K562 (cell line): ENCODE measurements around the gene SPTAN1. TPM values are rescaled to one million over a fixed set of nuclear protein-coding genes. Genes with fewer than 3 reads are reported as not detected.

Experiments
- CEBPG ChIP-seq, 3 experiments: fragments of 200-800 bp in 1 of 3; sonication (Bioruptor generic) in 1 of 3; sonication (generic) in 1 of 3; formaldehyde crosslinking in 1 of 3; IDR thresholded peaks in 2 of 3; conservative IDR thresholded peaks in 1 of 3; 2 replicates each; pipeline versions ENCODE4 v1.6.1 to v1.8.0; 2016 to 2022; ENCODE audit warnings: missing compliant biosample characterization in 2 of 3, missing genetic modification characterization in 2 of 3, mild to moderate bottlenecking in 1 of 3, missing genetic modification reagents in 1 of 3
- FOXK2 ChIP-seq, 2 experiments: fragments of 450-650 bp; IDR thresholded peaks in 1 of 2; conservative IDR thresholded peaks in 1 of 2; 2 replicates each; pipeline ENCODE4 v1.6.1; 2016; ENCODE audit warnings: low read depth in 2 of 2, mild to moderate bottlenecking in 1 of 2
- FOXM1 ChIP-seq, 2 experiments: fragments of 450-650 bp in 1 of 2; sonication (generic) in 1 of 2; formaldehyde crosslinking in 1 of 2; IDR thresholded peaks; 2 replicates each; pipeline versions ENCODE4 v1.6.1 to v1.9.0; 2017 to 2022; ENCODE audit warnings: low read depth in 2 of 2, mild to moderate bottlenecking in 2 of 2, missing genetic modification reagents in 1 of 2, moderate library complexity in 1 of 2
- KLF6 ChIP-seq: fragments of 250-450 bp; sonication (Bioruptor Pico); IDR thresholded peaks from 2 replicates; pipeline ENCODE4 v1.4.0; 2020; ENCODE audit warnings: mild to moderate bottlenecking, moderate library complexity, borderline replicate concordance
- MIER1 ChIP-seq: fragments of 450-650 bp; IDR thresholded peaks from 2 replicates; pipeline ENCODE4 v1.6.1; 2016; ENCODE audit warnings: antibody characterized with exemption, mild to moderate bottlenecking, low read depth
- MLLT1 ChIP-seq, 2 experiments: fragments of 450-650 bp; IDR thresholded peaks; 2 replicates each; pipeline ENCODE4 v1.6.1; 2016
- MTA3 ChIP-seq: fragments of 450-650 bp; formaldehyde crosslinking; IDR thresholded peaks from 2 replicates; pipeline ENCODE4 v1.6.1; 2017; ENCODE audit warnings: mild to moderate bottlenecking, borderline replicate concordance
- MYC ChIP-seq, 2 experiments: fragments of 250-450 bp in 1 of 2; sonication (Bioruptor Pico) in 1 of 2; IDR thresholded peaks; 2 replicates each; pipeline versions ENCODE4 v1.5.1 to v1.6.1; 2012 to 2021; ENCODE audit warnings: low read depth in 2 of 2, borderline replicate concordance in 1 of 2, improper control_type of control experiment in 1 of 2, low read length in 1 of 2, mild to moderate bottlenecking in 1 of 2, moderate library complexity in 1 of 2
- NCOR1 ChIP-seq: fragments of 450-650 bp; IDR thresholded peaks from 2 replicates; pipeline ENCODE4 v1.6.1; 2016; ENCODE audit warnings: mild to moderate bottlenecking, moderate library complexity
- NFATC3 ChIP-seq: fragments of 450-650 bp; IDR thresholded peaks from 2 replicates; pipeline ENCODE4 v1.6.1; 2017; ENCODE audit warnings: mild to moderate bottlenecking
- PKNOX1 ChIP-seq: fragments of 450-650 bp; IDR thresholded peaks from 2 replicates; pipeline ENCODE4 v1.6.1; 2016
- SREBF1 ChIP-seq: fragments of 150-350 bp; IDR thresholded peaks from 2 replicates; pipeline ENCODE4 v1.6.1; 2014; ENCODE audit warnings: antibody characterized with exemption, low read depth, low read length, borderline replicate concordance
- TRIM25 ChIP-seq: fragments of 450-650 bp; IDR thresholded peaks from 2 replicates; pipeline ENCODE4 v1.7.0; 2016; ENCODE audit warnings: borderline replicate concordance
- TRIM28 ChIP-seq: fragments of 450-650 bp; IDR thresholded peaks from 2 replicates; pipeline ENCODE4 v1.6.1; 2017
- U2AF2 ChIP-seq: fragments of 200-400 bp; formaldehyde crosslinking; optimal IDR thresholded peaks from 2 replicates; pipeline ENCODE3; 2017; ENCODE audit warnings: low read depth, mild to moderate bottlenecking, low read length
- ZNF431 ChIP-seq: sonication (generic); formaldehyde crosslinking; IDR thresholded peaks from 2 replicates; pipeline ENCODE4 v1.8.0; 2022; ENCODE audit warnings: mild to moderate bottlenecking, missing genetic modification reagents
- polyA plus RNA-seq, 8 experiments: library from polyadenylated mRNA; depleted of rRNA in 4 of 8; stranded (reverse) in 5 of 8; unstranded in 3 of 8; fragments of >200 nt; fragmentation: Nextera tagmentation in 2 of 8; fragmentation: Illumina TruSeq in 1 of 8; extraction: Ambion mirVana in 2 of 8; extraction: Trizol in 1 of 8; gene quantifications; 2 replicates each; pipeline versions ENCODE4 v1.2.1 to v1.2.3, GENCODE V29; 2011 to 2014; ENCODE audit warnings: inconsistent platforms in 1 of 8, missing spikeins in 1 of 8
- total RNA-seq, 7 experiments: library from RNA; depleted of rRNA in 6 of 7; stranded (reverse); fragments of >200 nt in 6 of 7; fragmentation: Illumina TruSeq in 2 of 7; extraction: Trizol in 2 of 7; gene quantifications; 2 replicates each; pipeline versions ENCODE4 v1.2.1 to v1.2.3, GENCODE V29; 2011 to 2021; ENCODE audit warnings: low replicate concordance in 1 of 7
- TF ChIP-seq, protein P1 (sequence below): fragments of 250-450 bp; sonication (Bioruptor Pico); IDR thresholded peaks from 2 replicates; pipeline ENCODE4 v1.4.0; 2020; ENCODE audit warnings: borderline replicate concordance
- TF ChIP-seq, protein P2 (sequence below): fragments of 450-650 bp; conservative IDR thresholded peaks from 2 replicates; pipeline ENCODE4 v1.6.1; 2016; ENCODE audit warnings: missing genetic modification characterization, low read depth, mild to moderate bottlenecking, missing compliant biosample characterization, moderate library complexity

The SPTAN1 gene
- total and polyA plus RNA-seq, 9 of the 15 experiments (the other 6 are each of a cell fraction or from before 2014, with no cell fraction given) = 1.5 to 13.5 (median 6.8) TPM

DNA sequence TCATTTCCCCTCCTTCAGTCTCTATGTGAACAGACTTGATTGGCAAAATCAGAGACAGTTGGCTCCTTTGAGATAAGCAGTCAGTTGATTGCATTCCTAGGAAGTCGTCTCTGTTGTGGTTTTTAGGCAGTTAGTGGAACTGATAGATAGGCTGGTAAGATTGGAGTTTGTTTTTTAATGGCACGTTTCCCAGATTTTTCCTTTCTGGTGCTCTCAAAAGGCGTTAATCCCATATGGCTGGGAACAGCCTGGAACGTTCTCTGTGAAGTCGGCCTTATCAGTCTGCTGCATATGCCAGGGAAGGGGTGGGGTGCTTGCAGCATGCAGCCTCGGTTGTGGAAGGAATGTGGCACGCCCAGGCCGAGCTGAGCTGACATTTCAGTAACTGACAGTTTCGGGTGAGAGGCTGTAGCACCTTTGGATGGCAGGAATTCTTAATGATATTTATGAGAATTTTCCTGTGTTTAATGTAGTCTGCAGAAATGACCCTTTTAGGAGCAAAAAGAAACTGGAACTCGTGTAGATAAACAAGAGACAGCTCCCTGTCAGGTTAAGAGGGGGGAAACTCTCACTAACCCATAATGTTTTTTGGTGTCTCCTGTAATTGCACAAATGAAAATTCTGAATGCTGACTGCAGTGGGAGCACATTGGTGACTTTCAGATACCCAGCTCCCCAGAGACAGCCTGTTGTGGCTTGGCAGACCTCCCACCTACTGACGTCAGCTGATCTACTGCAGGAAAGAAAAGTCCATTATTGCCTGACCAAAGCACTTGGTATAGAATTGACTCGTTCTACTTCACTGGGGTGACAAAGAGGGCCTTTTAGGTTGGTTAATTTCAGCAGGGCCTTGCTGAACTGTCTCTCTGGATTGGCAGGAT, 6.3 kb downstream of the SPTAN1 start (continued):
- TF ChIP-seq MIER1 (no peak), ZNF431 (CRISPR knock-in tag) (peak; percentile 55; the same call in 1 of the 2 replicates), TRIM25 (no peak), TRIM28 (0 out of 2 replicates have a peak, but pooled peaks have one; percentile 62), MLLT1 (IDR thresholded peaks at IDR 0.05) (peak; percentile 71 to 99; a peak in 3 of 4 replicates), MTA3 (peak; percentile 96), FOXK2 (conservative IDR thresholded peaks at IDR 0.05 in 1 of 2, IDR thresholded peaks at IDR 0.05 in 1 of 2; ENCODE audit: low read depth in 2 of 2) (peak in 1 of 2 experiments; percentile 30; a peak in 2 of 4 replicates), SREBF1 (no peak), U2AF2 (no peak), NCOR1 (peak; percentile 97), MYC (IDR thresholded peaks at IDR 0.05; ENCODE audit: low read depth, low read length) (peak; percentile 82), MYC (CRISPR knock-in tag; IDR thresholded peaks at IDR 0.05; ENCODE audit: borderline replicate concordance, low read depth) (no peak), FOXM1 (IDR thresholded peaks at IDR 0.05; ENCODE audit: low read depth) (peak; percentile 95), FOXM1 (CRISPR knock-in tag; IDR thresholded peaks at IDR 0.05; ENCODE audit: low read depth) (no peak), CEBPG (CRISPR knock-in tag; IDR thresholded peaks at IDR 0.05) (peak; percentile 34; the same call in 1 of the 2 replicates), CEBPG (tag; conservative IDR thresholded peaks at IDR 0.05 in 1 of 2, IDR thresholded peaks at IDR 0.05 in 1 of 2) (no peak; a peak in 1 of 4 replicates), PKNOX1 (peak; percentile 81), KLF6 (CRISPR knock-in tag) (peak; percentile 43; the same call in 1 of the 2 replicates), NFATC3 (peak; percentile 79; the same call in 1 of the 2 replicates)
- TF ChIP-seq, protein P1, sequence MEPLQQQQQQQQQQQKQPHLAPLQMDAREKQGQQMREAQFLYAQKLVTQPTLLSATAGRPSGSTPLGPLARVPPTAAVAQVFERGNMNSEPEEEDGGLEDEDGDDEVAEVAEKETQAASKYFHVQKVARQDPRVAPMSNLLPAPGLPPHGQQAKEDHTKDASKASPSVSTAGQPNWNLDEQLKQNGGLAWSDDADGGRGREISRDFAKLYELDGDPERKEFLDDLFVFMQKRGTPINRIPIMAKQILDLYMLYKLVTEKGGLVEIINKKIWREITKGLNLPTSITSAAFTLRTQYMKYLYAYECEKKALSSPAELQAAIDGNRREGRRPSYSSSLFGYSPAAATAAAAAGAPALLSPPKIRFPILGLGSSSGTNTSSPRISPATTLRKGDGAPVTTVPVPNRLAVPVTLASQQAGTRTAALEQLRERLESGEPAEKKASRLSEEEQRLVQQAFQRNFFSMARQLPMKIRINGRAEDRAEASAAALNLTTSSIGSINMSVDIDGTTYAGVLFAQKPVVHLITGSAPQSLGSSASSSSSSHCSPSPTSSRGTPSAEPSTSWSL (CRISPR knock-in tag) = no peak
- TF ChIP-seq, protein P2, sequence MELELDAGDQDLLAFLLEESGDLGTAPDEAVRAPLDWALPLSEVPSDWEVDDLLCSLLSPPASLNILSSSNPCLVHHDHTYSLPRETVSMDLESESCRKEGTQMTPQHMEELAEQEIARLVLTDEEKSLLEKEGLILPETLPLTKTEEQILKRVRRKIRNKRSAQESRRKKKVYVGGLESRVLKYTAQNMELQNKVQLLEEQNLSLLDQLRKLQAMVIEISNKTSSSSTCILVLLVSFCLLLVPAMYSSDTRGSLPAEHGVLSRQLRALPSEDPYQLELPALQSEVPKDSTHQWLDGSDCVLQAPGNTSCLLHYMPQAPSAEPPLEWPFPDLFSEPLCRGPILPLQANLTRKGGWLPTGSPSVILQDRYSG = peak; percentile 96
